ENCODE results near the gene DDX39A. TPM values are rescaled to one million over a fixed set of nuclear protein-coding genes. Genes with fewer than 3 reads are reported as not detected.

The DDX39A gene
- total RNA-seq, 1 donor from 2014 or later: 38.6 TPM

DNA sequence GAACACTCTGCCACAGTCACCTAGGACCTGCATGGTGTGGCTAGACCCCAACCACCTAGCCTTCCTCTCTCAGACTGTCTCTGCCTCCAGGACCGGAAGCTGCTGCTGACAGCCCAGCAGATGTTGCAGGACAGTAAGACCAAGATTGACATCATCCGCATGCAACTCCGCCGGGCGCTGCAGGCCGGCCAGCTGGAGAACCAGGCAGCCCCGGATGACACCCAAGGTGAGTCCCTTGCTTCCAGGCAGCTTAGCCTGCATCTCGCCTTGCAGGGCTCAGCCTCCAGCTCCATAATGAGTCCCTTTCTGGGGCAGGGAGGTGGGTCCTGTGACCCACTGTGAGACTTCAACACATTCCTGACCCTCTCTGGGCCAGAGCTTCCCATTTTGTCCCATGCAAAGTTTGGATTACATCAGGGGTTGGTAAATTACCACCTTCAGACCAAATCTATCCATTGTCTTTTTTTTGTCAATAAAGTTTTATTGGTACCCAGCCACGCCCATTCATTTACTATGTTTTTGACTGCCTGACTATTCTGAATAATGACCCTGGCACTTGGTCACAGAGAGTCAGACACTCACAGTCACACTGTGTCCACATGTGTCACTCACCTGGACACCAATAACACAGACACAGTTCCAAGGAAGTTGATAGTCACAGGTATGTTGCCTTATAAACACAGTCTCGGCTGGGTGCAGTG, 27.3 kb upstream of the DDX39A start:
- H3K4me1 ChIP-seq: no peaks in the 10 kb centered on the region
- H3K79me2 ChIP-seq (ENCODE audit: low read depth): no peaks in the 10 kb centered on the region
- no peak overlapping the region for H3K4me3 Mint-ChIP-seq
- H3K4me1 Mint-ChIP-seq: no peaks in the 10 kb centered on the region
- H3K27me3 ChIP-seq: no peaks in the 10 kb centered on the region
- no peak overlapping the region for H3K9ac ChIP-seq
- no peaks in the 10 kb centered on the region for H3K27me3 Mint-ChIP-seq (ENCODE audit: insufficient read depth, low read depth)
- no peak overlapping the region for H2AFZ ChIP-seq (replicated peaks)
- H3K9me3 ChIP-seq (ENCODE audit: low read depth): no peaks in the 10 kb centered on the region
- H3K27ac Mint-ChIP-seq: no peak overlapping the region
- no peaks in the 10 kb centered on the region for H3K9me3 Mint-ChIP-seq
- H3K36me3 ChIP-seq: no peaks in the 10 kb centered on the region
- no peak for DNase-seq (ENCODE audit: low spot score)
- H3K4me2 ChIP-seq: no peak overlapping the region
- no peaks in the 10 kb centered on the region for H4K20me1 ChIP-seq (ENCODE audit: low read depth)
- H3K27ac ChIP-seq: no peak overlapping the region
- H3K36me3 Mint-ChIP-seq: peaks cover 43% of the 10 kb centered on the region
- no peaks in the 10 kb centered on the region for H3F3A ChIP-seq (ENCODE audit: low read depth)
- H3K4me3 ChIP-seq: no peak overlapping the region
- TF ChIP-seq EZH2phosphoT487 (IDR thresholded peaks at IDR 0.05) (no peak), EZH2 (IDR thresholded peaks at IDR 0.05) (no peak)
- TF ChIP-seq, protein P1, sequence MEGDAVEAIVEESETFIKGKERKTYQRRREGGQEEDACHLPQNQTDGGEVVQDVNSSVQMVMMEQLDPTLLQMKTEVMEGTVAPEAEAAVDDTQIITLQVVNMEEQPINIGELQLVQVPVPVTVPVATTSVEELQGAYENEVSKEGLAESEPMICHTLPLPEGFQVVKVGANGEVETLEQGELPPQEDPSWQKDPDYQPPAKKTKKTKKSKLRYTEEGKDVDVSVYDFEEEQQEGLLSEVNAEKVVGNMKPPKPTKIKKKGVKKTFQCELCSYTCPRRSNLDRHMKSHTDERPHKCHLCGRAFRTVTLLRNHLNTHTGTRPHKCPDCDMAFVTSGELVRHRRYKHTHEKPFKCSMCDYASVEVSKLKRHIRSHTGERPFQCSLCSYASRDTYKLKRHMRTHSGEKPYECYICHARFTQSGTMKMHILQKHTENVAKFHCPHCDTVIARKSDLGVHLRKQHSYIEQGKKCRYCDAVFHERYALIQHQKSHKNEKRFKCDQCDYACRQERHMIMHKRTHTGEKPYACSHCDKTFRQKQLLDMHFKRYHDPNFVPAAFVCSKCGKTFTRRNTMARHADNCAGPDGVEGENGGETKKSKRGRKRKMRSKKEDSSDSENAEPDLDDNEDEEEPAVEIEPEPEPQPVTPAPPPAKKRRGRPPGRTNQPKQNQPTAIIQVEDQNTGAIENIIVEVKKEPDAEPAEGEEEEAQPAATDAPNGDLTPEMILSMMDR (IDR thresholded peaks at IDR 0.05): no peak

DNA sequence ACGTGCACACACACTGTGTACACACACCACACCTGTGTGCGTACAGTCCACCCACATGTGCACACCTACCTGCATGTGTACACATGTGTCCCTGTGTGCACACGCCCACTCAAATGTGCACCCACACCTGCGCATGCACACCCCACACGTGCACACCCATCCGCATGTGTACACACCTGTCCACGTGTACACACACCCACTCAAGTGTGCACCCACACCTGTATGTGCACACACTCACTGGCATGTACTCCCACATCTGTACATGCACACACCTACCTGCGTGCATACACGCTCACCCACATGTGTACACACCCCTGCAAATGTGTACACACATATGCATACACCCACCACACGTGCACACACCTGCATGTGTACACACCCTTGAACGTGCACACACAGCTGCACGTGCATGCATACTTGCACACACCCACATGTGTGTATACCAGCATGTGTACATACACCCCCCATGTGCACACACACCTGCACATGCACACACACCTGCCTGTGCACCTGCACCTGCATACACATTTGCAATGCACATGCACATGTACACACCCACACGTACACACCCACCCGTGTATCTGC, 24.6 kb upstream of the DDX39A start:
- Mint-ChIP-seq H3K36me3 (peaks cover 28% of the 10 kb centered on the region), H3K9me3 (no peaks in the 10 kb centered on the region), H3K27ac (no peak overlapping the region), H3K4me1 (peaks cover 5% of the 10 kb centered on the region), H3K27me3 (ENCODE audit: insufficient read depth, low read depth) (no peaks in the 10 kb centered on the region), H3K4me3 (no peak overlapping the region)
- Histone ChIP-seq H3K4me1 (no peaks in the 10 kb centered on the region), H3F3A (ENCODE audit: low read depth) (no peaks in the 10 kb centered on the region), H4K20me1 (ENCODE audit: low read depth) (no peaks in the 10 kb centered on the region), H3K79me2 (ENCODE audit: low read depth) (peaks cover 9% of the 10 kb centered on the region), H3K27me3 (no peaks in the 10 kb centered on the region), H3K36me3 (no peaks in the 10 kb centered on the region), H3K9ac (no peak overlapping the region), H3K4me3 (no peak overlapping the region), H3K9me3 (ENCODE audit: low read depth) (no peaks in the 10 kb centered on the region), H2AFZ (replicated peaks) (no peak overlapping the region), H3K27ac (no peak overlapping the region), H3K4me2 (no peak overlapping the region)
- DNase-seq (ENCODE audit: low spot score): no peak
- TF ChIP-seq, protein P1 (IDR thresholded peaks at IDR 0.05): no peak
- TF ChIP-seq EZH2 (IDR thresholded peaks at IDR 0.05) (no peak), EZH2phosphoT487 (IDR thresholded peaks at IDR 0.05) (no peak)

DNA sequence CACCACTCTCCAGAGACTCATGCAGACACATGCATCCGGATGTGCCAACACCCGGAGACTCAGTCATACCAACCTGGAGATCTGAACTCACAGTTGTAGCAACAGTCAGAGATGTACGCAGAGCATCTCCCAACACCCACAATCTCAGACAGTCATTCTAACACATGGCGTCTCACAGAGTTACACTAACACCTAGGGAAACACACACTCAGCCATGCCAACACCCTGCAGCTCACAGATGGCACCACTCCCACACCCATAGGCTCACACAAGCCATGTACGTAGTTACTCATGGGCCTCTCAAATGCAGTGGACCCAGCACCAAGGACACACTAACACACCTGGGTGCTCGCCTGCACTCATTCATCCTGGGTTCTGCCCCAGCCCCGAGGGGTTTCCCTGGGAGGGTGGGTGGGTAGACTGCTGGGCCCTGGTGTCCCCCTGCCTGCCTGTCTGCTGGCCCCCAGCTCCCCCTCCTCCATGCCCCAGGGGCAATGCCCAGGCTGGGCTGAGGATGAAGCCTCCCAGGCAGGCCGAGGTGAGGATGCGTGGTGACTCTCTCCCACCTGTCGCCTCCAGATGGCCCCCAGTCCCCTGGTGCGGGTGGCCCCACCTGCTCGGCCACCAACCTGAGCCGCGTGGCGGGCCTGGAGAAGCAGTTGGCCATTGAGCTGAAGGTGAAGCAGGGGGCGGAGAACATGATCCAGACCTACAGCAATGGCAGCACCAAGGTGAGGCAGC, 23.9 kb upstream of the DDX39A start:
- Histone ChIP-seq H3K9me3 (ENCODE audit: low read depth) (no peaks in the 10 kb centered on the region), H3K79me2 (ENCODE audit: low read depth) (peaks cover 15% of the 10 kb centered on the region), H3K27me3 (no peaks in the 10 kb centered on the region), H3F3A (ENCODE audit: low read depth) (no peaks in the 10 kb centered on the region), H3K4me2 (no peak overlapping the region), H3K36me3 (no peaks in the 10 kb centered on the region), H3K4me1 (no peaks in the 10 kb centered on the region), H2AFZ (replicated peaks) (no peak overlapping the region), H4K20me1 (ENCODE audit: low read depth) (peaks cover 5% of the 10 kb centered on the region), H3K9ac (no peak overlapping the region), H3K4me3 (no peak overlapping the region), H3K27ac (no peak overlapping the region)
- Mint-ChIP-seq H3K4me1 (peaks cover 5% of the 10 kb centered on the region), H3K9me3 (no peaks in the 10 kb centered on the region), H3K4me3 (no peak overlapping the region), H3K27me3 (ENCODE audit: insufficient read depth, low read depth) (no peaks in the 10 kb centered on the region), H3K27ac (peak overlapping the region; percentile 12), H3K36me3 (peaks cover 26% of the 10 kb centered on the region)
- TF ChIP-seq EZH2phosphoT487 (IDR thresholded peaks at IDR 0.05) (no peak), EZH2 (IDR thresholded peaks at IDR 0.05) (no peak)
- TF ChIP-seq, protein P1 (IDR thresholded peaks at IDR 0.05): no peak
- no peak for DNase-seq (ENCODE audit: low spot score)

Measured in neural progenitor cell (in vitro differentiated cells).